HG03280 (cell line): Measurements from ENCODE around the gene PTS.
A peak's percentile ranks its signal among the peaks of the same experiment; 100 is the strongest.

Experiments
- ATAC-seq: cut with Tn5 transposase; IDR thresholded peaks from one replicate; pipeline ENCODE4 v1.9.1; 2021; ENCODE audit warnings: mild to moderate bottlenecking, moderate library complexity; ENCODE audit not compliant: unreplicated experiment

PTS gene

DNA sequence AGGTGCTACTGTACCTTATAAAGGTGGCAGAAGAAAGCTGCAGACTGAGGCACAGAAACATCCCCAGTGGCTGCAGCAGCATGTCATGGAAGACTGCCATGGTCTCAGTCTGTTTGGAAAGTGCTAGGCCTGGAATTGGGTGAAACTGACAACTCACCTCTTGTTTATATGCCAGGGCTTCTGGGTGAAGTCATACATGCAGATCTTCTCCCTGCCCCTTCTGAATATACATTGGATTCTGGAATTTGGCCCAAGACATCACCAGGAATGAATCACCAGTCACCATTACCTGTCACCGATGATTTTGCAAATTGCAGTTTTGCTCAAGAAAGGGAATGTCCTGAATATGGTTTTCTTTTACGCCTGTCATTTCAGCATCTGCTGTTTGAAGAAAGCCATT, 34.3 kb downstream of the PTS start, which contains the start of gene PLET1:
Gene PLET1, minus strand, starts transcription at position 371 of the 400 bp plus-strand sequence. Its CDS starts 271 bp downstream, at position 100.
- no peak for ATAC-seq

GRCh38 chr11:112265659-112266409, 39.6 kb downstream of the PTS start:
- ATAC-seq, result no peak

- no peak for ATAC-seq
Observed at GRCh38 chr11:112266410-112266778, 40.2 kb downstream of the PTS start.

DNA sequence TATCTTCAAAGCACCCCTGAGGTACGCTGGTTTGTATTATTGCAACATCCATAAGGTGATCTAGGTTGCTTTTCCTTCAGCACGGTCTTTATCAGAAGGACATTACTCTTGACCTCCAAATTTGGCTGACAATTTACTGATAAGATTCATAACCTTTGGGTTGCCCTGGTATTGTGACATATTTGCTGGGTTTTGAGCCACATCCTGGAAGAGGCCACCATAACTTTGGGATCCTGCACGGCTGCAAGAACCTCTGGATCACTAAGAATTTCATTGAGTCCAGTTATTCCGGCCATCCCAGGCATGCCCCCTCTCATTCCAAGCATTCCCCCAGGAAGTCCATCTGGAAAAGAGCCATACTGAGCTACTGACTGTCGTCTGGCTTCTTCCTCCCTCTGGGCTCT, 41.0 kb downstream of the PTS start:
- no peak for ATAC-seq

GRCh38 chr11:112268406-112268805, 42.2 kb downstream of the PTS start:
- no peak for ATAC-seq

DNA sequence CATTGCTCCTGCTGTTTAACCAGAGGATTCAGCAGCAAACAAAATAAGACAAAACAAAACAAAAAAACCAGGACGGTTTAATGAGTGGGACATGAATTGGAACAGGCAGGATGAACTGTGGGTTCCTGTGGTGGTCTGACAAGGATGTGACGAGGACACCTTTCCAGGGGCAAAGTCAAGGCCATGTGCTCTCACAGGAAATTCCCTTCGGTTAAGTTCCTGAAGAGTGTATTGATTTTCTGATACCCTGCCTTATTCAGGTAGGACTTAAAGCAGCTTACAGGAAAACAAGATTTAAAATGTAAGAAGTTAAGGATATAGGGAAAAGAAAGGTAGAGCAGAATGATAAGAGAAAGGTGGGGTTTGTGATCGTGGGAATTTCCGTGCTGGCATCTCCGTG, 42.9 kb downstream of the PTS start:
- ATAC-seq, result no peak

GRCh38 chr11:112270551-112271180, 44.4 kb downstream of the PTS start:
- ATAC-seq, result no peak

- no peak for ATAC-seq
Observed at GRCh38 chr11:112271242-112271641, 45.0 kb downstream of the PTS start.

GRCh38 chr11:112273066-112273465, 46.8 kb downstream of the PTS start:
- ATAC-seq, result no peak

DNA sequence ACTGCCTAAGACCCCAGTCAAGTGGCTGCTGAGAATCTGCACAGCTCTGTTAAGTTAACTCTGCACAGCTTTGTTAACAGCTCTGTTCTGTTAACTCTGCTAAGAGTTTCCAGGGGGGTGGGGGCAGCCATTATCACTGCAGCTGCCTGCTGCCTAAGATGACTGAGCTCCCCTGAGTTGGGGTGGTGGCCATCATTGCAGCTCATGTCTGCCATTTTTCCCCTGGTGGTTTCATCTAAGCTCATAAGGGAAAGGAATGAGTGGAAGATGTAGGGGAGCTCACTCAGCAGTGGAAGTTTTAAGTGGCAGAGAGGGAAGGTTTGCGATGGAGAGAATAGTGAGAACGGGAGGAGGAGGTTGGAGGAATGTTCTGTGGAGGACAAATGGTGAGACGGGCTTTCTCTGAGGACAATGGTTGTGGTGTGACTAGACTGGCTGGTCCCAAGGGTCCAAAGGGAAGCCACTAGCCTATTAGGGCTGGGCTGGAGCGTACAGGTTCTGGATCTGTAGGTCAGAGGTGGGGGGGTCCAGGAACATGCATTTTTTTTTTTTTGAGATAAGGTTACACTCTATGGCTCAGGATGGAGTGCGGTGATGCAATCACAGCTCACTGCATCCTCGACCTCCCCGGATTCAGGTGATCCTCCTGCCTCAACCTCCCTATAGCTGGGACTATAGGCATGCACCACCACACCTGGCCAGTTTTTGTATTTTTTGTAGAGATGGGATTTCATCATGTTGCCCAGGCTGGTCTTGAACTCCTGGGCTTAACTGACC, 48.0 kb downstream of the PTS start:
- no peak for ATAC-seq

- ATAC-seq, result no peak
Observed at GRCh38 chr11:112277029-112277428, 50.8 kb downstream of the PTS start.

- no peak for ATAC-seq
Observed at GRCh38 chr11:112277941-112278340, 51.7 kb downstream of the PTS start.

- no peak for ATAC-seq
Observed at GRCh38 chr11:112278803-112279202, 52.6 kb downstream of the PTS start.

DNA sequence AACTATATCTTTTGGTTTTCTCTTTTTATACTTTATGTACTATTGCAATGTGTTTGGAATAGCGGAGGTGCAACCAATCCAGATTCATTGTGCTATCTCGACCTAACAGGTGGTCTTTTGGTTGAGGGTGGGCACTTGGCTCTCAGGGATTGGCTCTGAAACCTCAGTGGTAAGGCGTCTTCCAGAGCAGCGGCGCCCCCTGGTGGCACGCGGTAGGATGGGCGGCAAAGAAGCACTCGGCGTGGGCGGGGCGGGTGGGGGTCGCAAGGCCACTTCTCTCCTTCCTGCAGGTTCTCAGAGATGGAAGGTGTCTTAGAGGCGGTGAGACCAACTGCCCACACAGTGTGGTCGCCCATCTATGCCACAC, 53.7 kb downstream of the PTS start:
- peak; percentile 53 for ATAC-seq

GRCh38 chr11:112280268-112281126, 54.3 kb downstream of the PTS start:
- ATAC-seq, result peak; percentile 85

- ATAC-seq, result no peak
Observed at GRCh38 chr11:112281726-112282125, 55.5 kb downstream of the PTS start.
